Kidney (tissue), 14 donors: ENCODE results near the gene EGLN2. TPM values are rescaled to one million over a fixed set of nuclear protein-coding genes. Genes with fewer than 3 reads are reported as not detected.

ENCODE experiments used
- DNase-seq, 5 donors: peaks; one replicate each; pipeline ENCODE4 v3.0.0-alpha.2; 2013 to 2020
- FAIRE-seq: peaks from 2 replicates; lab custom pipeline; 2012; peaks lifted over from hg19 to GRCh38; lab: Jason Lieb, UNC
- H3K27ac ChIP-seq, 2 donors: one replicate each; pipeline ENCODE4 v1.7.0; 2013; ENCODE audit warnings: low read depth in 2 of 2, low read length in 2 of 2, inconsistent platforms in 1 of 2
- H3K27me3 ChIP-seq: one replicate; pipeline ENCODE4 v1.7.1; 2013; ENCODE audit warnings: low read length, inconsistent platforms; ENCODE audit not compliant: control insufficient read depth, insufficient read depth
- H3K36me3 ChIP-seq, 3 donors: one replicate each; pipeline versions ENCODE4 v1.7.0 to v1.7.1; 2013; ENCODE audit warnings: low read length in 3 of 3, control low read depth in 1 of 3, inconsistent platforms in 1 of 3; ENCODE audit not compliant: insufficient read depth in 3 of 3, control insufficient read depth in 2 of 3
- H3K4me1 ChIP-seq, 3 donors: one replicate each; pipeline versions ENCODE4 v1.7.0 to v1.7.1; 2013; ENCODE audit warnings: low read length in 3 of 3, inconsistent platforms in 1 of 3, low read depth in 1 of 3; ENCODE audit not compliant: control insufficient read depth in 2 of 3, insufficient read depth in 2 of 3
- H3K4me3 ChIP-seq, 3 donors: one replicate each; pipeline versions ENCODE4 v1.7.0 to v1.8.1; 2013; ENCODE audit warnings: low read length in 3 of 3, control low read depth in 1 of 3, inconsistent platforms in 1 of 3
- H3K9ac ChIP-seq, 3 donors: one replicate each; pipeline versions ENCODE4 v1.7.0 to v1.7.1; 2013; ENCODE audit warnings: low read length in 3 of 3, control low read depth in 1 of 3, inconsistent platforms in 1 of 3
- H3K9me3 ChIP-seq, 3 donors: one replicate each; pipeline versions ENCODE4 v1.7.0 to v1.7.1; 2013; ENCODE audit warnings: low read length in 3 of 3, control low read depth in 1 of 3, inconsistent platforms in 1 of 3; ENCODE audit not compliant: control insufficient read depth in 2 of 3, insufficient read depth in 1 of 3
- intact Hi-C: fragments of 100-400 bp; cut with DNase I; formaldehyde crosslinking; loops from one replicate; pipeline ENCODE4 v1.11.1; 2022
- polyA plus RNA-seq: library from polyadenylated mRNA; stranded (reverse); fragments of 350-450 nt; fragmentation: Illumina TruSeq; extraction: RNeasy Lipid Tissue Mini Kit (QIAGEN cat#74804); gene quantifications from one replicate; pipeline ENCODE4 v1.2.3, GENCODE V29; 2014; ENCODE audit warnings: low read depth, low replicate concordance; ENCODE audit not compliant: insufficient read depth
- total RNA-seq: library from RNA; stranded (reverse); fragmentation: NEBNext Ultra II Directional; extraction: Animal tissue kit (Norgen Biotek cat#: 25700); gene quantifications from one replicate; pipeline ENCODE4 v1.2.1, GENCODE V29; 2021
- TF ChIP-seq, protein P1 (sequence below): IDR thresholded peaks from 3 replicates; pipeline ENCODE4 v1.5.1; 2012; ENCODE audit warnings: mild to moderate bottlenecking, moderate library complexity, borderline replicate concordance; ENCODE audit not compliant: insufficient read depth; ENCODE audit errors: extremely low read depth
- donor health status: control.
- donor health status: control.
- donor health status: control.
- donor health status: control.
- donor health status: control.
- donor health status: DM: yes; HTN: yes; CAD: no.
- donor health status: Normal renal cell carcinoma (clear cell type).

The EGLN2 gene
- total and polyA plus RNA-seq, 2 donors from 2014 or later = 96.0 to 96.3 TPM

DNA sequence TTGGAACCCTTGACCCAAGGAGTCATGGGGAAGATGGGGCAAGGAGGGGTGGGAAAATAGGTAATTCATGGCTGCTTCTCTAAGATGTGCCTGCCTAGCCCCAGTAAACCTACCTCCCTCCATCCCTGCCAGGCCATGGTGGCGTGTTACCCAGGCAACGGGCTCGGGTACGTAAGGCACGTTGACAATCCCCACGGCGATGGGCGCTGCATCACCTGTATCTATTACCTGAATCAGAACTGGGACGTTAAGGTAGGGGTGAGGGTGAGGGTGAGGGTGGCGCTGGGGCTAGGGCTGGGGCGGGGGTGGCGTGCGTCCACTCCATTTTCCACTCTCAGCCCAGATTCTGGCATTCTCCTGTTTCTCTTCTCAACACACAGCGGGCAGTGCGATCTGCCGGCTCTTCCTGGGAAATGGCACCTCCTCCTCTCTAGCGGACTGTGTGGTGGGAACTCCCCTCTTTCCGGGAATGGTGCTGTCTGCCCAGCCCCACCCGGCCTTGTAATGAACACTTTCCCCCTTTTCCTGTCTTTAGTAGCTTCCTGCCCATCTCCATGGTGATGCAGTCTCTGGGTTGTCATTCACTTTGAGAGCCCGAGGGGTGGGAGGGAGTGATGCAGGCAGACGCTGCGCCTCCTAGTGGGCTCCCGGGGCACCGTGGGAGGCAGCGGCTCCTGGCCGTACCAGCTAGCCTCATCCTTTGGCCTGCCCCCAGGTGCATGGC lies 7.6 kb downstream of the EGLN2 start:
- Histone ChIP-seq H3K4me3 (peak overlapping the region in 1 of 3 donors; percentile 14), H3K9me3 (no peaks in the 10 kb centered on the region), H3K36me3 (peaks cover 0 to 14% (median 5%) of the 10 kb centered on the region in 3 donors), H3K9ac (no peak overlapping the region), H3K27ac (peak overlapping the region; percentile 65 to 76), H3K4me1 (peaks cover 0 to 65% (median 34%) of the 10 kb centered on the region in 3 donors), H3K27me3 (no peaks in the 10 kb centered on the region)
- DNase-seq (peak; percentile 91 to 98 (median 96)), FAIRE-seq (no peak)
- TF ChIP-seq, protein P1, sequence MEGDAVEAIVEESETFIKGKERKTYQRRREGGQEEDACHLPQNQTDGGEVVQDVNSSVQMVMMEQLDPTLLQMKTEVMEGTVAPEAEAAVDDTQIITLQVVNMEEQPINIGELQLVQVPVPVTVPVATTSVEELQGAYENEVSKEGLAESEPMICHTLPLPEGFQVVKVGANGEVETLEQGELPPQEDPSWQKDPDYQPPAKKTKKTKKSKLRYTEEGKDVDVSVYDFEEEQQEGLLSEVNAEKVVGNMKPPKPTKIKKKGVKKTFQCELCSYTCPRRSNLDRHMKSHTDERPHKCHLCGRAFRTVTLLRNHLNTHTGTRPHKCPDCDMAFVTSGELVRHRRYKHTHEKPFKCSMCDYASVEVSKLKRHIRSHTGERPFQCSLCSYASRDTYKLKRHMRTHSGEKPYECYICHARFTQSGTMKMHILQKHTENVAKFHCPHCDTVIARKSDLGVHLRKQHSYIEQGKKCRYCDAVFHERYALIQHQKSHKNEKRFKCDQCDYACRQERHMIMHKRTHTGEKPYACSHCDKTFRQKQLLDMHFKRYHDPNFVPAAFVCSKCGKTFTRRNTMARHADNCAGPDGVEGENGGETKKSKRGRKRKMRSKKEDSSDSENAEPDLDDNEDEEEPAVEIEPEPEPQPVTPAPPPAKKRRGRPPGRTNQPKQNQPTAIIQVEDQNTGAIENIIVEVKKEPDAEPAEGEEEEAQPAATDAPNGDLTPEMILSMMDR = peak; percentile 69
- intact Hi-C loops = loop anchor here (10.0 kb wide), 1 partner anchor 142 kb away; no protein-coding TSS in a partner anchor

DNA sequence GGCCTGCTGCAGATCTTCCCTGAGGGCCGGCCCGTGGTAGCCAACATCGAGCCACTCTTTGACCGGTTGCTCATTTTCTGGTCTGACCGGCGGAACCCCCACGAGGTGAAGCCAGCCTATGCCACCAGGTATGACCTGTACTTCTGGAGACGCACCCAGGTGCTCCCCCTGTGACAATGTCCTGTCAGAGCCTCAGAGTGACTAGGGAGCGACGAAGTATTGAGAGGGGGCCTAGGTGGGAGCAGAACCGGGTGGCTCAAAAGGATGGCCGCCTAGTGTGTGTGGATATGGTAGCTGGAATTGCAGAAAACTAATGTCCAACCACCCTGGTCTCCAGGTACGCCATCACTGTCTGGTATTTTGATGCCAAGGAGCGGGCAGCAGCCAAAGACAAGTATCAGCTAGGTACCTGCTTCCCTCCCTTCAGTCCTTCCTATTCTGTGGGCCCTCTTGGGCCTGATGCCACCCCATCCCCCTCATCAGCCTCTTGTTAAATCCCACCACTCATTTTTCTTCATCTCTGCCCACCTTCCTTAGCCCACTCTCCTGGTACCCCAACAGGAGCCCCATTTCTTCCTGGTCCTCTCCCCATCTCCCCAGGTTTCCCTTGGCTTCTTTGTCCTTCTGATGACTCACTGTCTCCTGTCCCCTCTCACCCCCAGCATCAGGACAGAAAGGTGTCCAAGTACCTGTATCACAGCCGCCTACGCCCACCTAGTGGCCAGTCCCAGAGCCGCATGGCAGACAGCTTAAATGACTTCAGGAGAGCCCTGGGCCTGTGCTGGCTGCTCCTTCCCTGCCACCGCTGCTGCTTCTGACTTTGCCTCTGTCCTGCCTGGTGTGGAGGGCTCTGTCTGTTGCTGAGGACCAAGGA lies 8.4 kb downstream of the EGLN2 start:
- intact Hi-C loops = loop anchor here (10.0 kb wide), 1 partner anchor 143 kb away; no protein-coding TSS in a partner anchor
- Histone ChIP-seq H3K9me3 (no peaks in the 10 kb centered on the region), H3K4me3 (no peak overlapping the region), H3K4me1 (peaks cover 0 to 57% (median 26%) of the 10 kb centered on the region in 3 donors), H3K27ac (peak overlapping the region in 1 of 2 donors; percentile 41), H3K9ac (no peak overlapping the region), H3K27me3 (no peaks in the 10 kb centered on the region), H3K36me3 (peaks cover 0 to 14% (median 5%) of the 10 kb centered on the region in 3 donors)
- FAIRE-seq = no peak
- TF ChIP-seq, protein P1 = peak; percentile 18
- DNase-seq = no peak

DNA sequence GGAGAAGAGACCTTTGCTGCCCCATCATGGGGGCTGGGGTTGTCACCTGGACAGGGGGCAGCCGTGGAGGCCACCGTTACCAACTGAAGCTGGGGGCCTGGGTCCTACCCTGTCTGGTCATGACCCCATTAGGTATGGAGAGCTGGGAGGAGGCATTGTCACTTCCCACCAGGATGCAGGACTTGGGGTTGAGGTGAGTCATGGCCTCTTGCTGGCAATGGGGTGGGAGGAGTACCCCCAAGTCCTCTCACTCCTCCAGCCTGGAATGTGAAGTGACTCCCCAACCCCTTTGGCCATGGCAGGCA lies 9.0 kb downstream of the EGLN2 start:
- TF ChIP-seq, protein P1 = no peak
- DNase-seq (peak in 1 of 5 donors; percentile 69), FAIRE-seq (no peak)
- peaks cover 0 to 53% (median 20%) of the 10 kb centered on the region in 3 donors for H3K4me1 ChIP-seq
- no peak overlapping the region for H3K27ac ChIP-seq
- no peak overlapping the region for H3K4me3 ChIP-seq
- no peaks in the 10 kb centered on the region for H3K9me3 ChIP-seq
- no peaks in the 10 kb centered on the region for H3K27me3 ChIP-seq
- no peak overlapping the region for H3K9ac ChIP-seq
- peaks cover 0 to 14% (median 5%) of the 10 kb centered on the region in 3 donors for H3K36me3 ChIP-seq
- intact Hi-C loops = loop anchor here (10.0 kb wide), 1 partner anchor 143 kb away; no protein-coding TSS in a partner anchor
